GM10248 (cell line): ENCODE results near the gene RAD1.

Experiments used
- CTCF ChIA-PET: fragments of 300-600 bp; sonication (Branson Sonifier 250); formaldehyde crosslinking; extraction: SDS; loops from one replicate; lab custom pipeline; 2021; ENCODE audit warnings: antibody characterized with exemption; lab: Yijun Ruan, JAX
- POLR2A ChIA-PET: fragments of 350-650 bp; sonication (Branson Sonifier 250); formaldehyde crosslinking; extraction: SDS; loops from one replicate; lab custom pipeline; 2020; ENCODE audit warnings: antibody characterized with exemption; lab: Yijun Ruan, JAX
- DNase-seq: peaks from one replicate; pipeline ENCODE4 v3.0.0; 2012; ENCODE audit errors: extremely low spot score
- CTCF ChIP-seq: IDR thresholded peaks from 2 replicates; pipeline ENCODE4 v1.5.1; 2012; ENCODE audit warnings: mild to moderate bottlenecking, low read depth; ENCODE audit errors: extremely low read depth, missing control alignments, control extremely low read depth

RAD1 gene

GRCh38 chr5:34857161-34857560 is 58.1 kb downstream of the RAD1 start:
- POLR2A ChIA-PET, result no interaction called here
- DNase-seq, result no peak
- no peak for TF ChIP-seq CTCF
- CTCF ChIA-PET, result no interaction called here
